CMK (cell line): ENCODE data around the gene CD36.

Source experiments
- DNase-seq: peaks from one replicate; pipeline ENCODE4 v3.0.0-alpha.2; 2010; ENCODE audit warnings: low read depth

CD36 gene

DNA sequence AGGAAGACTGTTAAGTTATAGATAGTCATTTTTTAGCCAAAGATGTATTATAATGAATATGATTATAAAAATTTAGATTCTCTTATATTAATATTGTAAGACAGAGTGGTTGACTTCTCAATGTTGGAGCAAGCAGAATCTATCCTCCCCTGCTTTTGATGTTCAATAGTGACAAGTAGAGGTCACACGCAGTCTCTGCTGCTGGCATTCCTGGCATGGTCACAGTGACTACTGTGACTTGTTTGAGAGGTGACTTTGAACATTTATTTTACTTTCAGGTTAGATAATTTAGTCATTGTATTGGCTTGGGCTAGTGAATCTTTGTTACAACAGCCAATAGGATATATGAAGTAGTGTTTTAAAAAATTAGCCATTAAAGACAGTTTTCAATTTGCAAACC is 13.7 kb upstream of the CD36 start:
- no peak for DNase-seq

DNA sequence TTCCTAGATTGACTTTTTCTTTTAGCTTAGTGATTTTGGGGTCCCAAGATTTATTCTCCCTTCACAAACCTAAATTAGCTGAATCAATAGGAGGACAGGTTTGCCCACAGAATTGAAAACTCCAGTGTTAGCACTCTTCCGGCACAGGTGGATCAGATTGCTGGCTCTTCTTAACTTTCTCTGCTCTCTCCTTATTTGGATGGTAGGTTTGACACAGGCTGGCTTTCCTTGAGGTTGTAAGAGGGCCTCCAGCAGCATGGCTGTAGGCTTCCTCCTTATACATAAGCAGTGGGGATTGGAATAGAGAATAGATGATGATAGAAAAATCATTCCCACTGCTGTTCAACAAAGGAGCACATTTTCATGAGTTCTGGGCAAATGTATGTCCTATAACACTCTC is 9.4 kb upstream of the CD36 start:
- no peak for DNase-seq

DNA sequence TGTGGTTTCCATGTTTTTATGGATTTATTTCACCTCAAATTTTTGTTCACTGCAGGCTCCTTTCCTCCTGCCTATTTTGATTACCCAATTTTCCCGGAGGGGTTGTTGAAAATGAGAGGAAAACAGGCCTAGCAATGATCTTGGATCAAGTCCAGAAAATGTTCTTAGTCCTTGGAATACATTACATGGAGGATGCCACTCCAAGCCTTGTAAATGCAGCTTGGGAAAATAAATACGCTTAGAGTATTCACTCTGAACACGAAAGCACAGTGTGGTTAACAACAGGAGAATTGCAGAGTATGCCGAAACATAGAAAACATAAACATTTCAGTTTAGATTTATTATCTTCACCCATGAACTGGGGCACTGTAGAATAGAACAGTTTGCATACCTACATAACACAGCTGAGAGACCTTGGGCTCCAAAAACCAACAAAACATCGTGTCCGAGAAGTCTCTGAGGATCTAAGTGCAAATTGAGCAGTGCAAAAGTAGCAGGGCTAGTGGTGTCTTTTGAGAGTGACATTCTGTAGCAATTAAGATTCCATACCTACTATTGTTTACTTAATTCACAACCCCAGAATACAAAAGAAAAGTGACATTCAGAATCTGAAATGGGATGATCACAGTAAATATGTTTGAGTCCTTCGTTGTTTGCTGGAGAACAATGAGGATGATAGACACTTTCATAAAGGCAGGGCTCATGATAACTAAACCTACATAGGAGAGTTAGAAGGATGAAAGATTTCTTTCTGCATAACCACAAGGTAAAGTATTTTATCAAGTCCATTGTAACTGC is 7.6 kb upstream of the CD36 start:
- no peak for DNase-seq

DNA sequence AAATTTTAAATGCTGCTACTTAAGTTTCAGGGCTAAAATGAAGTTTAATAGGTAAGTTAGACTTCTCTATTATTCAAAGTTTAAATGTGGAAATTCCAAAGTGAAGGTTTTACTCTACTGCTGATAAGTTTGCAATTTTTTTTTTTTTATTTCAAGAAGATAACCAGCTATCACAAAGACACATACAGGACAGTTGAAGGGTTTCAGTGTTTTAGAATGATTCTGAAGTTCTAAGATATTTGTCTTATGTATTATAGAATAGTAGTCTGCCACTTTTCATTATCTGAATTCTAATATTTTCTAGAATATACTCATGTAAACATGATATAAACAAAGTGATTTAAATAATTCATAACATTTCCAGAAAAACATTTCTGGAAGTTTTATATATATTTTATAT is 7.0 kb upstream of the CD36 start:
- no peak for DNase-seq

DNA sequence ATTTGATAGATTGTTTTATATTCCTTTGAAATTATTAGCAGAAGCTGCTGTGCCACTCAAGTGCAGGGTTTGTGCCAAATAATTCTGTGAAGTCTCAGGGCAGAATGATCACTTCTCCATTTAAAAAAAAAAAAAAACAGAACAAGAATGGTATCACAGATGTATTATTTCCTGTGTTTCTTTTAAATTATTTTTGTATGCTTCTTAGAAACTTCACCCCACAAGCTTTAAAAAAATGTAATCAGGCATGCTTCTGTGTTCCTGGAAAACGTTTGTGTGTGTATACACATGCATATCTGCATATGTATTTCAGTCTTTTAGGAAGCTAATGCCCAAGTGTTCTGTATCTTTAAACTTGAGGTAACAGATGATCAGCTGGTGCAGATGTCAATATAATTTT is 6.3 kb upstream of the CD36 start:
- no peak for DNase-seq

DNA sequence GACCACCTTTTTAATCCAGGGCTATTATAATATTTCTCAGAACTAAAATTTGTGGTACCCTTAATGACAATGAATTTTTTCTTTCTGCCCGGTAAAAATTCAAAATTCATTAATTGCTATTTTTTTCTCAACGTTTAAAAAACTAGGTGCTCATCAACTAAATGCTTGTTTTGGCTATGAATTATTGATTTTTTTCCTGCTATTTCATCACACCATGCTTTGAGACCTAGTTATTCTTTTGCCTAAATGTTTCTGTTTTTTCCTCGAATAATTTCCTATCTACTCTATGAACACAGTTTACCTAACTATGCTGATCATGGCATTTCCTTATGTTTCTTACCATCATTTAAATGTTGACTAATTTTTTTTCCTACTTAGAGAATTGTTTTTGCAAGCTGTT is 5.6 kb upstream of the CD36 start:
- DNase-seq = no peak

DNA sequence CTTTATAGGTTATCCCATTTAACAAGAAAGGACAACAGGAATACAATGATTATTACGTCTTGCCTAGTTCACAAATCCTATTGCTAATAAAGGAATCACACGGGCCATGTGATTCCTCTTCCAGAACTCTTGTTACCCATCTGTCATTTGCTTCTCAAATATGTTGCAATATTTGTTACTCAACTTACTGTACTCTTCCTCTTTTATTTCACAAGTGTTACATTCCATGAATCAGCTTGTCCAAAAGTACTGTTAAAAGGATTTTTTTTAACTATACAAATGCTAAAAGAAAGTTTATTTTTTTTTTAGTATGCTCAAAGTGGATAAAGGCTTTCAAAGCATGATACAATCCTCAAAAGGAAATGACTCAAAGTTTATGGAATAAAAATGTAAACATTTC is 3.9 kb upstream of the CD36 start:
- DNase-seq = no peak

DNA sequence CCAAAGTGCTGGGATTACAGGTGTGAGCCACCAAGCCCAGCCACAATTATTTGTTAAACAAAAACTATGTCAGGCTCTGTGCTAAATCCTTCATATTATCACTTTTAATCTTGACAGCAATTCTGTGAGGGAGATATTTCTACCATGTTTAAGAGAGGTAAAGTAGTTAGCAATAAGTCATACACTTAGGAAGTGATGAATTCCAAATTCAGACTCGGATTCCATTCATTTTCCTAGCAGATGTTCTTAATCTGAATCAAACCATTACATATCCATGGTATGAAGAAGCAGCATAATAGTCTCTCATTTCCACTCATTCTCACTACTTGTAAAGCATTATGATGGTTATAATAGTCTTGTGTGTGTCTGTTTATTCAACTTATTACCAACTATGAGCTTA is 2.9 kb upstream of the CD36 start:
- DNase-seq = no peak

DNA sequence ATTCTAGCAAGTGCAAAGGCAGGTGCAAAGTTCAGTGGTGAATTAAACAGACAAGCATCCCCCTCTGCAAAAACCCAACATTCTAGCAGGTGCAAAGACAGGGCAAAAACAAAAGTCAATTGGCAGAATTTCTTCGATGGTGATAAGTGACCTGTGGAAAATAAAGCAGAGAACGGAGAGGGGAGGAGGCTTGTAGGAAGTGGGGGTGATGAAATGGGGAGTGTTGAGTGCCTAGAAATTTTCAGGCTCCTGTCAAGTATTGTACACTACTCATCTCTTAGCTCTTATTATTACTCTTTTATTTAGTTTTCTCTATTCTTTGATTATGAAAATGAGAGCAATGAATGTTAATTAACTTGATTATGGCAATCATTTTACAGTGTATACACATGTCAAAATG is 2.4 kb upstream of the CD36 start:
- DNase-seq = no peak

DNA sequence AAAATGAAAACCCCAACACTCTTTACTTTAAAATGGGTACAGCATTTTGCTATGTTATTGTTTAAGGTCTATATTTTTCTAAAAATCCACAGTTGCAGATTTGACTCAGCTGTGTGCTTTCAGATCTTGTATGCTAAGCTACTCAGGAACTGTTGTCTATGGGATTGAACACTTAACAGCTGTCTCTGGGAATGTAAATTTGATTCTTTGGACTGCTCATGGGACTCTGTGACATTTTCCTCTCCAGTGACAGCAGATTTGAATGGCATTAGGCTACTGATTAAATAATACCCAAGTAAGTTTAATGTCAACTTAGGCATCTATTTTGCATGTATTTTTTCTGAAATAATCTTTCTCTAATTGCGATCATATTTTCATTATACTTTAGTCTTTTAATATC is 1.7 kb upstream of the CD36 start:
- DNase-seq = no peak

DNA sequence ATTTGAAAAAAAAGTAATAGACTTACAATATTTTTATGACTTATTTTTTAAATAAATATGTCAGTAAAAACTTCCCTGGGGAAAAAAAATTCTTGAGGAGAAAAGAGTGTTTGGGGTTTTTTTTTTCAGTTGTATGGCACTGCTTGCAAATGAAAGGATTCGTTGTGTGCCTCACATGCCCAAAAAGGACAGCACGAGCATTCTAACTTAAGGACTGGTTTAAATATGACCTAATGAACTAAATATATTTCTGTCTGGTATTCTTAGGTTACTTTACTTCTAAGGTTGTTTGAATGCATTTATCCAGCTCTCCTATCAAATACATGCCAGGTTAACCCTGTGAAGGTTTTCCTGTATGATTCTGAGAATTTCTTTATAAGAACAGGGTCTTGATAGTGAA is 988 bp upstream of the CD36 start:
- no peak for DNase-seq

DNA sequence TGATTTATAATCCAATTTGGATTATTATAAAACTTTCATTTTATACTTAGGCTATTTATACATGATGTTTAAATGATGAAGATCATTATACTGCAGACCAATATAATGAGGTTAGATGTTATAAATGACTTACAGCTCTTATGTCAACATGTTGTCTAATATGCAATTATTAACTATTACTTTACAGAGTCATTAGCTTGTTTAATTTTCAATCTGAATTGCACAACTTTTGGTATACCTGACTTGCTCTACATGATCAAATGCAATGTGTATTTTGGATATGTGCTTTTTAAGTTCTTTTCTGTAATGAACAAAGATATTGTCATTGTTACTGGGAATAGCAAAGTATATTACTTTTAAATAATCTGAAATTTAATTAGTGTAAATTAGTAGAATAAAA is 569 bp downstream of the CD36 start:
- DNase-seq = no peak

DNA sequence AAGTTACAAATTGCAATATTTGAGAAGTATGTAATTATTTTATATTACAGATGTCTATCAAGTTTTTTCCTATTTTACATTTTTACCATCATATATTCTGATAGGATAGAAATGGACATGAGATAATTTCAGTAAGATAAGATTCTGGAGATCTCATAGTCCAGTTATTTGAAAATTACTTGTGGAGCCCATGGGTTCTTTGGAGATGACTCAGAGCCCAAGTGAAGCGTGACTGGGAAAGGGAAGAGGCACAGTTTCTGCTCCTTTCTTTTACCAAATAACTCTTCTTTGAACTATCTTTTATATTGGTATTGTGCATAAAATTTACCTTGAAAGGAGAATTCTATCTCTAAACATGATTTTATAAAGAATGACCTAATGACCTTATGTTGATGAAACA is 2.4 kb downstream of the CD36 start:
- DNase-seq = no peak

DNA sequence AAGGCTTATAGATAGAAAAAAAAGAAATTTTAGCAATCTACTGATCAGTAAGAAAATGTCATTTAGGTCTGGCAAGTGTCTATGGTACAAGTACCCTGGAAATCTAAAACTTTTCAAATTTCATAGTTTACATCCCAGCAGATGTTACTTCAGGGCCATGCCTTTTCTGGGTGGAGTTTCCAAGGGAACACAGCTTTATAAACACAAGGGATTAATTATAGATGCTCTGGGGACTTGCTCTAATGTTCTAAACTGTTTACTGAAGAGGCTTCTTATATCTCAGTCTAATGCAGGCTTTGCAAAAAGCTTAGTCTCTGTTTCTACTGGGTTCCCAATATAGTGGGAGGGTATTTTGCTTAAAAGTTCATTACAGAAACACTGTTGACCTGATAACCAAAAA is 3.1 kb downstream of the CD36 start:
- no peak for DNase-seq

DNA sequence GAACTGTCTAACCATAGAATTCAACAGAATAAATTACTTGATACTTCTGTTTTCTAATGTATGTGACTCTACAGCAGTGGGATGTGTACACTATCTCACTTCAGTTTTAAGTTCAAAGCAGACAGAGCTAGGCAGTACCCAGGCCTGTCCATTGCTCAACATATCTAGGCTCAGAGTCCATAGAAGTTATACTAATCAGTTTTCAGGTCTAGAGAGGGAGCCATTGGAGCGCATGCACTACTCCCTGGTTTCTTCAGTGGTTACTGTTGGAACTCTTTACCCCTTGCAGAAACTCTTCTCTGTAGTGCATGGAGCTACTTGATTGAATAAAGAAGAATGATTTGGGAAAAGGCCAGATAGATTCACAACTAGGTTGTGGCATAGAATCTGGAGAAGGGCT is 4.4 kb downstream of the CD36 start:
- no peak for DNase-seq

DNA sequence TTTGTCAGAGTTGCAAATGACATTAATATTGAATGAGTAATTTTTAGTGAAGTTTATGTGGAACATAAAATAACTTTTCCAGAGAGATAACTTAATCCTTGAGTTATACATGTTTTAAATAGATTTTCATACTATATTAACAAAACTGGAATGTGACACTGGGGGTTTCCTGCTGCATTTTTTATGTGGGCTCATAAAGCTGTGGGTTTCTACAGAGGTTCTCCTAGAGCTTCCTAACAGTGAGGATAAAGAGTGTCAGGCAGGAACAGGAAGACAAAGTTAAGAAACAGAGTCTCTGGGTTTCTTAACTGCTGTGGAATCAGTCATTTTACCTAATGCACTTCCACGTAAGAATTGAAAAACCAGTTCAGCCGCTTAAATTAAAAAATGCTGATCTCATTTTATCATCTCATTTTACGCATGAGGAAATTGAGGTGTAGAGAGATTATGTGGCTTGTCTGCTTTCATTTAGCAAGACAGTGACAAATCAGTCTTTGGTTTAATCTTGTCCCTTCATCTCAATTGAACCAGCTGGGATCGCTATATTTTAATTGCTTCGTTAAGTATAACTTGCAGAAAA is 5.0 kb downstream of the CD36 start:
- DNase-seq = no peak

DNA sequence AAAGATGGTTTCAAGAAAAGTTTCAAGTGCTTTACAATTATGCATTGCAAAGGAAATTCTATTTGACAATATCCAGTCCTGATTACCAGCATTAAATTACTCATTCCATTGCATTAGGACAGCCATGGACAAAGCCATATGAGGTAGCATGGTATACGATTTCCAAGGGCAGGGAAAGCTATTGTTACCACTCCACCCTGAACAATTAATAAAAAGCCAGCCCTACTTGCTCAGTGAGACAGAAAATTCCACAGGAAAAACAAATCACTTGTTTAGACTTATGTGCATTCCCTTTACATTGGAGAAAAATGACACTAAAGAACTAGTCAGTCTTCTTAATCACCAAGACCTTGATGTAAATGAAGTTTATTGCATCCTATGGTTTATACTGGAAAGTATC is 5.6 kb downstream of the CD36 start:
- no peak for DNase-seq

DNA sequence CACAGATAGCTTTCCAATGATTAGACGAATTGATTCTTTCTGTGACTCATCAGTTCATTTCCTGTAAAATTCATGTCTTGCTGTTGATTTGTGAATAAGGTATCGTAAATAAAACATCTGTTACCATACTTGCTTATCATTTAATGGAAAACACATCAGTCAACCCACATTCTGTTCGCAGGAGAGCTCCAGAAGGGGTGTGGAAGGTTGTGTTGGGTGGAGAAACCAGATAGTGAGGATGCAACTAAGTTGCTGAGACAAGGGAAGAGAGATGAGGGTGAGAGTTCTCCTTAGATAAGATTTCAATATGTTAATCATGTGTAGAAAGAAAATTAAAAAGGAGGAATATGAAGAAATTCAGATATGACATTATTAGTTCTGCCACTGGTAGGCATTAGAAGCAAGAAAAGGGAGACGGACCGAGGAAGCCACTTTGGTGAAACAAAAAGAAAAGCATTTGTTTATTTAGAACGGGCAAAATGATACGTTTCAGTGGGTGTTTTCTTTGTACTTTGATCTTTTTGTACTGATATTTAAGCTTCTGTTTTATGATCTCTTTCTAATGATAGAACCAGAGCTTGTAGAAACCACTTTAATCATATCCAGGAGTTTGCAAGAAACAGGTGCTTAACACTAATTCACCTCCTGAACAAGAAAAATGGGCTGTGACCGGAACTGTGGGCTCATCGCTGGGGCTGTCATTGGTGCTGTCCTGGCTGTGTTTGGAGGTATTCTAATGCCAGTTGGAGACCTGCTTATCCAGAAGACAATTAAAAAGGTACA is 7.8 kb downstream of the CD36 start:
- DNase-seq = peak; percentile 98

DNA sequence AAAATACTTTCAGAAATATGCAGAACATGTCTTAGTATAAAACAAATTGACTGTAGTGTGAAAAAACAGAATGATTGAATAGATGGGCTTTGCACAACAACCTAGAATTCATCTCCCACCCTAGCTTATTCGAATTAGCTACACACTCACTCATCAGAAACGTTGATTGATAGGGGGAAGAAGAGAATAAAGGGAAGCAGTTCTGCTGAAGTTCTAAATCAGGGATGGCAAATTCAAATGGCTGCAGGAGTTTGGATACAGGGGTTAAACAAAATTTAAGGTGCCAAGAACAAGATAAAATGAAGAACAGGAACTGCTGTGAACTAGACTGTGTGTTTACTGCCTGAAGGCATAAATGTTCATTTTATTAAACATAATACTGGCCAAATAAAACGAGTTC is 9.0 kb downstream of the CD36 start:
- no peak for DNase-seq

DNA sequence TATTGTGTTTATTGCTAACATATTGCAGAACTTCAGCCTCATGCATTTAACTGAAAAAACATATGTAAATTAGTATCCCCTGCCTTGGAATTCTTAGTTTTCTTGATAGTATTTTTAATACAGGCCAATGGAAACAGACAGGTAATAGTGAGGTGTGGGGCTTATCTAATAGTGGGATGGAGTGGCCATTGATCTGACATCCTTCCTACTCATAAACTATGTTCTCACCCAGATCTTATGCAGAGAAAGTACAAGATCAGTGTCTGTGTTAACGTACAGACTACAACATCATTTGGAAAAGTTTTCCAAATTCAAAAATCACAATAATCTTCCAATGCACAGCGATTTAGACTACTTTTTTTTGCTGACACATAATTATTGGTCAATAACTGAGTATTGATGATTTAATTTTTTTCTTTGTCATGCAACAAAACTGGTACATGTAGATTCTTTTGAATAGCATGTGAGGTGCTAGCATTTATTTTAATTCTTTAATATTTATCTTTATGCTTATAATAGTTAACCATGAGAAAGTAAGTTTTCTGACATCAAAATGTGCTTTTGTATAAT is 9.7 kb downstream of the CD36 start:
- DNase-seq = no peak

DNA sequence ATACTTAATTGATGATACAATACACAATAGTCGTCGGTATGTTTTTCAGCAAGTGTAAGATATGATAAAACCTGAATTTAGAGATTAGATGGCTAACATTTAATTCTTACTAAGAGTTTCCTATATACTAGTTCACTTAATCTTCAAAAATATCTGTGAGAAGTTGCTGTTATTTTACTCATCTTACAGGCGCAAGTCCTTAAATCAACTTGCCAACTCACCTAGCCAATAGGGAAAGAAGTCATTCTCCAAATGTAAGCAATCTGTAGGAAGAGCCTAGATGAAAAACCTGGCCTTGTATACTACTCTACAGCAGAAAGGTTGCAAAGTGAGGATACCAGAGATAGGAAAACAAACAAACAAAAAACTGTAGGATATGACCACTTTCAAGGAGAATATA is 10.6 kb downstream of the CD36 start:
- DNase-seq = no peak

DNA sequence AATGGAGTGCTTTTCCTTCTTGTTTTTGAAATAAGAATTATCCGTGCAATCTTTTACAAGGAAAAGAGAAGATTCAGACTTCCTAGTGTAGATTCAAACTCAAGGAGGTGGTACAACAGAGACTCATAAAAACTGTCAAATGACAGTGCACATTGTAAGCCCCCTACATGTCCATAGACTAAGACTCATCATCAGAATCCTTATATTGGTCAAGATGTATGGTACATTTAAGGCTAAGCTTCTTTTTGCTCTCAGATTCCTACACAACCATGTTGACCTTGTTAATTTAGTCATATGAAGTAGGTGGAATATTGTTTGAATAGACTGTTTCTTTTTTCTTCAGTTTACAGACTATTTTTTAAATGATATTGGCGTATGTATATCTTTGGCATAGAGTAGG is 11.6 kb downstream of the CD36 start:
- no peak for DNase-seq

DNA sequence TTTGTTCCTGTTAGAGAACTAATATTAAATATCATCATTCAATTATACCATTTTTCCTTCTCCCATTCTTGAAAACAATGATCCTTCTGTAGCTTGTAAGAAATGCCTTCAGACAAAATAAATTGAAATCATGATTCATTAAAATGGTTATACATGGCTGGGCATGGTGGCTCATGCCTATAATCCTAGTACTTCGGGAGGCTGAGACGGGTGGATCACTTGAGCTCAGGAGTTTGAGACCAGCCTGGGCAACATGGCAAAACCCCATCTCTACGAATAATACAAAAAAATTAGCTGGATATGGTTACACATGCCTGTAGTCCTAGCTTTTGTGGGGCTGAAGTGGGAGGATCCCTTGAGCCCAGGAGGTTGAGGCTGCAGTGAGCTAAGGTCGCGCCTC is 13.0 kb downstream of the CD36 start:
- no peak for DNase-seq
